Measurements from ENCODE around the gene CA5A. TPM values are rescaled to one million over a fixed set of nuclear protein-coding genes. Genes with fewer than 3 reads are reported as not detected.
"Not testable (repeated sequence)": the region's sequence is repeated elsewhere in the genome, so short reads cannot be mapped to it uniquely, and the experiment has no call there.

Gene CA5A
- total RNA-seq, 2 experiments from 2014 or later: not detected

GRCh38 chr16:87894005-87894404, 42.3 kb downstream of the CA5A start:
- POLR2A ChIA-PET: interaction anchor here (0.7 kb wide), 1 partner anchor 1204 kb away, joined by 4 read pairs; no protein-coding TSS in a partner anchor
- not testable (repeated sequence) for ATAC-seq; H3K9me3 Mint-ChIP-seq (ENCODE audit: low read depth); H3K4me3 Mint-ChIP-seq; H3K27me3 Mint-ChIP-seq; H3K36me3 Mint-ChIP-seq (ENCODE audit: low read depth)
- H3K27ac Mint-ChIP-seq: peak overlapping the region; percentile 14
- H3K4me1 Mint-ChIP-seq: peaks cover 57% of the 10 kb centered on the region
- intact Hi-C loops (cut with DNase I, micrococcal nuclease): loop anchor here (2.0 kb wide), 2 partner anchors 15 to 501 kb away; partner anchors contain the start of gene MAP1LC3B (in 1 of the 2)
- CTCF ChIA-PET: interaction anchor here (0.7 to 5.5 kb wide), 4 partner anchors 8 to 115 kb away, joined by 3 to 64 read pairs (median 4); no protein-coding TSS in a partner anchor
- peak; percentile 3 for DNase-seq

GRCh38 chr16:87891764-87892163, 44.6 kb downstream of the CA5A start:
- ATAC-seq (no peak), DNase-seq (peak; percentile 3)
- ChIA-PET CTCF (interaction anchor here (1.0 kb wide), 1 partner anchor 113 kb away, joined by 3 read pairs; no protein-coding TSS in a partner anchor), POLR2A (no interaction called here)
- Mint-ChIP-seq H3K27me3 (no peaks in the 10 kb centered on the region), H3K4me3 (no peak overlapping the region), H3K9me3 (ENCODE audit: low read depth) (peaks cover 3% of the 10 kb centered on the region), H3K27ac (no peak overlapping the region), H3K4me1 (peaks cover 40% of the 10 kb centered on the region), H3K36me3 (ENCODE audit: low read depth) (no peaks in the 10 kb centered on the region)
- intact Hi-C loops (cut with DNase I, micrococcal nuclease): no loop called here

GRCh38 chr16:87889762-87890161, 46.6 kb downstream of the CA5A start:
- POLR2A ChIA-PET; H3K36me3 Mint-ChIP-seq (ENCODE audit: low read depth); H3K27ac Mint-ChIP-seq; intact Hi-C loops (cut with DNase I, micrococcal nuclease); H3K4me3 Mint-ChIP-seq; H3K9me3 Mint-ChIP-seq (ENCODE audit: low read depth); H3K27me3 Mint-ChIP-seq: not testable (repeated sequence)
- DNase-seq (peak; percentile 83), ATAC-seq (peak; percentile 81)
- H3K4me1 Mint-ChIP-seq: peaks cover 20% of the 10 kb centered on the region
- CTCF ChIA-PET: interaction anchor here (0.7 to 1.2 kb wide), 2 partner anchors 29 to 40 kb away, joined by 3 read pairs; no protein-coding TSS in a partner anchor

- not testable (repeated sequence) for H3K4me3 Mint-ChIP-seq, H3K27ac Mint-ChIP-seq
Measured at GRCh38 chr16:87888346-87888745, 48.0 kb downstream of the CA5A start.

GRCh38 chr16:87887931-87888330, 48.4 kb downstream of the CA5A start:
- DNase-seq; H3K27ac Mint-ChIP-seq; intact Hi-C loops (cut with DNase I, micrococcal nuclease); H3K27me3 Mint-ChIP-seq; H3K36me3 Mint-ChIP-seq (ENCODE audit: low read depth); POLR2A ChIA-PET; H3K4me1 Mint-ChIP-seq; H3K9me3 Mint-ChIP-seq (ENCODE audit: low read depth); ATAC-seq; H3K4me3 Mint-ChIP-seq: not testable (repeated sequence)
- CTCF ChIA-PET: interaction anchor here (0.8 to 1.2 kb wide), 2 partner anchors 13 to 38 kb away, joined by 3 to 4 read pairs; no protein-coding TSS in a partner anchor

More at GRCh38 chr16:87888346-87888745, 48.0 kb downstream of the CA5A start:
- H3K27me3 Mint-ChIP-seq; POLR2A ChIA-PET; DNase-seq; intact Hi-C loops (cut with DNase I, micrococcal nuclease); ATAC-seq; H3K4me1 Mint-ChIP-seq; H3K9me3 Mint-ChIP-seq (ENCODE audit: low read depth); H3K36me3 Mint-ChIP-seq (ENCODE audit: low read depth): not testable (repeated sequence)
- CTCF ChIA-PET: interaction anchor here (1.2 kb wide), 1 partner anchor 13 kb away, joined by 4 read pairs; no protein-coding TSS in a partner anchor

GRCh38 chr16:87885371-87885967, 50.9 kb downstream of the CA5A start:
- H3K27me3 Mint-ChIP-seq; H3K27ac Mint-ChIP-seq; H3K36me3 Mint-ChIP-seq (ENCODE audit: low read depth); H3K4me3 Mint-ChIP-seq; ATAC-seq; H3K9me3 Mint-ChIP-seq (ENCODE audit: low read depth); DNase-seq; intact Hi-C loops (cut with DNase I, micrococcal nuclease); H3K4me1 Mint-ChIP-seq; POLR2A ChIA-PET: not testable (repeated sequence)
- CTCF ChIA-PET: interaction anchor here (0.6 kb wide), 1 partner anchor 8 kb away, joined by 3 read pairs; no protein-coding TSS in a partner anchor

DNA sequence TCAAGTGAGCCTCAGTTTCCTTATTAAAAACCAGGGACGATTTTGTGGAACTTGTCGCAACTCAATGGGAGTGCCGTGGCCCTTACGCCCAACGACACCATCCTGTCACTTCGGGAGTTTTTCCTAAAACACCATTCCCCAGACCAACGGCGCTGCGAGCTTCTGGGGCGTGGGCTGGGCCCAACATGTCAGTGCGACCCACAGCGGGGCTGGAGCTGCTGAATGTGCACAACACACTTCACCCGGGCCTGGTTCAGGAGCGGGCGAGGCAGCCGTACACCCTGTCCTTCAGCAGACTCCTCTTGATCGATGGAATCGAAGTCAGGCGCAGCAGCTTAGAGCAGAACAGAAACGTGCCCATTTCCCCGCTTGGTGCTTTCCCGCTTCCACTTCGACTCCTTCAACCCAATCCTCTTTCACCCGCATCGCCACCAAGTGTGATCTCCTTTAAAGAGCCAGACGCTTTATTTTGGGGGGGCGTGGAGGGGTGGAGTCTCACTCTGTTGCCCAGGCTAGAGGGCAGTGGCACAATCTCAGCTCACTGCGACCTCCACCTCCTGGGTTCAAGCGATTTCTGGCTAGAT, 53.8 kb downstream of the CA5A start:
- DNase-seq (no peak), ATAC-seq (no peak)
- Mint-ChIP-seq H3K9me3 (ENCODE audit: low read depth) (peaks cover 5% of the 10 kb centered on the region), H3K27me3 (no peaks in the 10 kb centered on the region), H3K27ac (no peak overlapping the region), H3K4me1 (peaks cover 5% of the 10 kb centered on the region), H3K4me3 (no peak overlapping the region), H3K36me3 (ENCODE audit: low read depth) (no peaks in the 10 kb centered on the region)
- CTCF ChIA-PET: no interaction called here
- intact Hi-C loops (cut with DNase I, micrococcal nuclease): no loop called here
- POLR2A ChIA-PET: interaction anchor here (0.6 kb wide), 1 partner anchor 55 kb away, joined by 4 read pairs; no protein-coding TSS in a partner anchor

DNA sequence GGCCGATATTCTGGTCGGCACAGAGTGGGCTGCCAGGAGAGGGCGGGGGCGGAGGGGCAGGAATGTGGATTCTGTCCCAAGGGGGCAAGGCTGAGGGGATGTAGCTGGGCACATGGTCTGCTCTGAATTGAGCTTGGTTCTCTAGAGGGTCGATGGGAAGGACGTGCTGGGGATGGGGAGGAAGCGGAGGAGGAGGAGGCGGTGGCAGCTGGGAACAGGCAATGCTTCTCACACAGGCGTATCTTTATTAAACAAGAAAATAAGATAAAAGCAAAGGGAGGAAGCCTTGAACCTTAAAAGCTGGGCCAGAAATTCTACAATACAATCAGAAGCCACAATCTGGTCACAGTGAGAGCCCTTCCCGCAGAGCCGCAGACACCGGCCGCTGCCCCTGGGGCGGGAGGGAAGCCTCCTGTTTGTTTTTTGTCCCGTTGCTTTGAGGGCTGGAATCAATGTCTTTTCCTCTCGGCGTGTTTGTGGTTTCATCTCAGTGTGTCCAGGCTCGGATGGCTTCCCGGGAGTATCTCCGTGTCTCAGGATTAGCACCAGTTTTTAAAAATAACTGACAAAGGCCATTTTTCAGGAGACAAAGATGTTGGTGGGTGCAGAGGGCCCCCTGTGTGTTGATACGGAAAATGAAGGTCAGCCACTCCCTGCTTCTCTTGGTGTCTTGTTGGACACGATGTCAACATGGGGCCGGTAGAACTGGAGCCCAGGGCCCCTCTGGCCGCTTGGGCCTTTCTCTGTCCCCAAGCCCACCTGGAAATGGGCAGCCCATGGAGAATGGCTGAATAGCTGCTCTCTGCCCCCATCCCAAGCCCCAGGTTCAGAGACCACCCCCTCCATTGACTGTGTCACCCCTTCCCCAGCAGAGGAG, 54.8 kb downstream of the CA5A start:
- Mint-ChIP-seq H3K36me3 (ENCODE audit: low read depth) (no peaks in the 10 kb centered on the region), H3K9me3 (ENCODE audit: low read depth) (peaks cover 5% of the 10 kb centered on the region), H3K4me1 (peaks cover 10% of the 10 kb centered on the region), H3K27me3 (no peaks in the 10 kb centered on the region), H3K4me3 (no peak overlapping the region), H3K27ac (no peak overlapping the region)
- CTCF ChIA-PET: no interaction called here
- POLR2A ChIA-PET: interaction anchor here (0.6 kb wide), 1 partner anchor 54 kb away, joined by 4 read pairs; no protein-coding TSS in a partner anchor
- DNase-seq: no peak
- no peak for ATAC-seq
- intact Hi-C loops (cut with DNase I, micrococcal nuclease): no loop called here

- Mint-ChIP-seq H3K4me3 (no peak overlapping the region), H3K36me3 (ENCODE audit: low read depth) (no peaks in the 10 kb centered on the region), H3K27ac (no peak overlapping the region), H3K27me3 (no peaks in the 10 kb centered on the region), H3K9me3 (ENCODE audit: low read depth) (peaks cover 5% of the 10 kb centered on the region), H3K4me1 (peaks cover 24% of the 10 kb centered on the region)
- peak; percentile 5 for DNase-seq
- intact Hi-C loops (cut with DNase I, micrococcal nuclease): no loop called here
- no peak for ATAC-seq
- POLR2A ChIA-PET: no interaction called here
- CTCF ChIA-PET: no interaction called here
Measured at GRCh38 chr16:87880117-87880696, 56.1 kb downstream of the CA5A start.

DNA sequence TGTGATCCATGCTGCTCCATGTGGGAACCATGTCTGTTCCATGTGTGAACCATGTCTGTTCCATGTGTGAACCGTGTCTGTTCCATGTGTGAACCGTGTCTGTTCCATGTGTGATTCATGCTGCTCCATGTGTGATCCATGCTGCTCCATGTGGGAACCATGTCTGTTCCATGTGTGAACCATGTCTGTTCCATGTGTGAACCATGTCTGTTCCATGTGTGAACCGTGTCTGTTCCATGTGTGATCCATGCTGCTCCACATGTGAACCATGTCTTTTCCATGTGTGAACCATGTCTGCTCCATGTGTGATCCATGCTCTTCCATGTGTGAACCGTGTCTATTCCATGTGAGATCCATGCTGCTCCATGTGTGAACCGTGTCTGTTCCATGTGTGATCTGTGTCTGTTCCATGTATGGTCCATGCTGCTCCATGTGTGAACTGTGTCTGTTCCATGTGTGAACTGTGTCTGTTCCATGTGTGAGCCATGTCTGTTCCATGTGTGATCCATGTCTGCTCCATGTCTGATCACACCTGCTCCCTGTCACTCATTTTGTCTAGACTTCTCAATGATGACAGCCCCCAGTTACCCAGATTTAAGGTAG, 56.8 kb downstream of the CA5A start:
- H3K27ac Mint-ChIP-seq; H3K4me3 Mint-ChIP-seq; H3K27me3 Mint-ChIP-seq; POLR2A ChIA-PET; H3K36me3 Mint-ChIP-seq (ENCODE audit: low read depth); ATAC-seq; CTCF ChIA-PET; H3K9me3 Mint-ChIP-seq (ENCODE audit: low read depth); intact Hi-C loops (cut with DNase I, micrococcal nuclease): not testable (repeated sequence)
- H3K4me1 Mint-ChIP-seq: peaks cover 31% of the 10 kb centered on the region
- DNase-seq: peak; percentile 3

GRCh38 chr16:87878704-87879103, 57.6 kb downstream of the CA5A start:
- CTCF ChIA-PET: interaction anchor here (0.8 kb wide), 1 partner anchor 29 kb away, joined by 3 read pairs; no protein-coding TSS in a partner anchor
- H3K4me1 Mint-ChIP-seq: peaks cover 36% of the 10 kb centered on the region

More at GRCh38 chr16:87878704-87879103, 57.6 kb downstream of the CA5A start:
- no peaks in the 10 kb centered on the region for H3K36me3 Mint-ChIP-seq (ENCODE audit: low read depth)
- no peak overlapping the region for H3K4me3 Mint-ChIP-seq
- no peak for DNase-seq
- peaks cover 5% of the 10 kb centered on the region for H3K9me3 Mint-ChIP-seq (ENCODE audit: low read depth)
- no peaks in the 10 kb centered on the region for H3K27me3 Mint-ChIP-seq
- POLR2A ChIA-PET: no interaction called here
- no peak for ATAC-seq
- intact Hi-C loops (cut with DNase I, micrococcal nuclease): no loop called here
- no peak overlapping the region for H3K27ac Mint-ChIP-seq
